Liver (tissue), 3 donors: ENCODE data around the gene BEND3.

Experiments
- CTCF ChIP-seq: fragments of 150-350 bp; IDR thresholded peaks from 2 replicates; pipeline ENCODE4 v1.5.1; 2017; ENCODE audit warnings: improper control_type of control experiment, low read depth, low read length; ENCODE audit not compliant: missing input control
- SP1 ChIP-seq: IDR thresholded peaks from 2 replicates; pipeline ENCODE4 v1.6.1; 2018; ENCODE audit warnings: antibody characterized with exemption, mild to moderate bottlenecking
- donor health status: healthy.
- donor health status: healthy.

DNA sequence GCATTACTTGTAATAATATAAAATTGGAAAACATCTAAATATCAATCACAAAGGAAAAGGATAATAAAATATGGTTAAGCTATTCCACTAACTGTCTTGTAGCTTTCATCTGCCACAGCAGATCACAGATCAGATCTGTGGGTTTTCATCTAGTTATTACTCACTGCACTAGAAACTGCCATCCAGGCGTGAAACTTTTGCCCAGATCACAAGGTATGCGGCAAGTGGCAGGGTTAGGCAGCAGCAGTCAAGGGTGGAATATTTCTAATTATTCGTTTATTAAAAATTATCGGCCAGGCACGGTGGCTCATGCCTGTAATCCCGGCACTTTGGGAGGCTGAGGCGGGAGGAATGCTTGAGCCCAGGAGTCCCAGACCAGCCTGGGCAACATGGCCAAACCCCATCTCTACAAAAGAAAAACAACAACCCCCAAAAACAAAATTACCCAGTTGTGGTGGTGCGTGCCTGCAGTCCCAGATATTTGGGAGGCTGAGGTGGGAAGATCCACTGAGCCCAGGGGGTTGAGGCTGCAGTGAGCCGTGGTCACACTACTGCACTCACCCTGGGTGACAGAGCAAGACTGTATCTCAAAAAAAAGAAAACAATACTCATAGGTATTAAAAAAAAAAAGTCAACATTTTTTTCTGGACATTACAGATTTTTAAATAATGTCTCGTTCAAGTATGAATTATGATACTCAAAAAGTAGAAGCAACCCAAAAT lies 32.1 kb downstream of the BEND3 start:
- TF ChIP-seq CTCF (no peak), SP1 (no peak)
